ENCODE results near the gene RECK.

DNA sequence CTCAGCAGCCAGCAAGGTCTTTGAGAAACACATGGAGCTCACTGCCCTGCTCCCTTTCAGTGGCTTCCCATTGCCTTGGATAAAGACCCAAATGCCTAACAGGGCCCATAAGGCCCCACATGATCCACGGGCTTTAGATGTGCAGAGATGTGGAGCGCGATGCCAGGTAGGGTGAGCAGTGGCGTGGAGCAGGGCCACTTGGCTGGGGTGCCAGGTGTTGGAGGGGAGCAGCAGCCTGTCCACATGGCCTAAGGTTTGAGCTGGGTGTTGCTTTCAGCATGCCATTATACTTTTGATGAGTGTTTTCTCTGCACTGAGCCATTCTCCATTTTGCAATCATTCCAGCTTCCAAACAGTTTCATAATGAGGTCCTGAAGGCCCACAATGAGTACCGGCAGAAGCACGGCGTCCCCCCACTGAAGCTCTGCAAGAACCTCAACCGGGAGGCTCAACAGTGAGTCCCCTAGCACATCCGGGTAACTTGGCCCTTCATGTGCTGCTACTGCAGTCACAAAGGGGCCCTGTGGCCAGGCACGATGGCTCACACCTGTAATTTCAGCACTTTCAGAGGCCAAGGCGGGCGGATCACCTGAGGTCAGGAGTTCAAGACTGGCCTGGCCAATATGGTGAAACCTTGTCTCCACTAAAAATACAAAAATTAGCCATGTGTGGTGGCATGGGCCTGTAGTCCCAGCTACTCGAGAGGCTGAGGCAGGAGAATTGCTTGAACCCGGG lies 110.9 kb downstream of the RECK start:
- TF ChIP-seq, protein P1, sequence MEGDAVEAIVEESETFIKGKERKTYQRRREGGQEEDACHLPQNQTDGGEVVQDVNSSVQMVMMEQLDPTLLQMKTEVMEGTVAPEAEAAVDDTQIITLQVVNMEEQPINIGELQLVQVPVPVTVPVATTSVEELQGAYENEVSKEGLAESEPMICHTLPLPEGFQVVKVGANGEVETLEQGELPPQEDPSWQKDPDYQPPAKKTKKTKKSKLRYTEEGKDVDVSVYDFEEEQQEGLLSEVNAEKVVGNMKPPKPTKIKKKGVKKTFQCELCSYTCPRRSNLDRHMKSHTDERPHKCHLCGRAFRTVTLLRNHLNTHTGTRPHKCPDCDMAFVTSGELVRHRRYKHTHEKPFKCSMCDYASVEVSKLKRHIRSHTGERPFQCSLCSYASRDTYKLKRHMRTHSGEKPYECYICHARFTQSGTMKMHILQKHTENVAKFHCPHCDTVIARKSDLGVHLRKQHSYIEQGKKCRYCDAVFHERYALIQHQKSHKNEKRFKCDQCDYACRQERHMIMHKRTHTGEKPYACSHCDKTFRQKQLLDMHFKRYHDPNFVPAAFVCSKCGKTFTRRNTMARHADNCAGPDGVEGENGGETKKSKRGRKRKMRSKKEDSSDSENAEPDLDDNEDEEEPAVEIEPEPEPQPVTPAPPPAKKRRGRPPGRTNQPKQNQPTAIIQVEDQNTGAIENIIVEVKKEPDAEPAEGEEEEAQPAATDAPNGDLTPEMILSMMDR (IDR thresholded peaks at IDR 0.05; ENCODE audit: low read length) = no peak
- no peak for TF ChIP-seq EZH2 (optimal IDR thresholded peaks at IDR 0.05; ENCODE audit: low read depth, low read length)
- TF ChIP-seq EZH2phosphoT487 (IDR thresholded peaks at IDR 0.05; ENCODE audit: low read length) = no peak

Data from MM.1S (cell line).